ENCODE results near the gene CASS4.

CASS4 gene

GRCh38 chr20:56373942-56374341 is 38.1 kb upstream of the CASS4 start:
- Histone ChIP-seq H3K4me1 (ENCODE audit: control insufficient read depth in 2 of 2, insufficient read depth in 1 of 2, low read depth in 1 of 2, low read length in 2 of 2) (no peaks in the 10 kb centered on the region), H3K9me3 (replicated peaks in 1 of 2; ENCODE audit: control insufficient read depth in 2 of 2, insufficient read depth in 1 of 2, low read depth in 1 of 2, low read length in 2 of 2) (no peaks in the 10 kb centered on the region), H3K79me1 (ENCODE audit: low read depth, low read length) (peaks cover 6% of the 10 kb centered on the region), H2BK12ac (ENCODE audit: low read length) (no peak overlapping the region), H3K27me3 (ENCODE audit: control insufficient read depth in 3 of 3, insufficient read depth in 3 of 3, low read depth in 1 of 3, low read length in 3 of 3) (no peaks in the 10 kb centered on the region), H4K91ac (ENCODE audit: low read depth, low read length, poor library complexity) (no peak overlapping the region), H2BK5ac (ENCODE audit: low read length) (no peak overlapping the region), H4K8ac (ENCODE audit: low read depth, low read length) (no peak overlapping the region), H3K9ac (ENCODE audit: low read depth, low read length, poor library complexity) (no peak overlapping the region), H3K27ac (replicated peaks; ENCODE audit: low read length) (no peak overlapping the region), H2AK5ac (ENCODE audit: low read depth, low read length) (no peak overlapping the region), H3K23ac (ENCODE audit: low read depth, low read length, poor library complexity) (no peak overlapping the region), H2AFZ (ENCODE audit: low read length) (no peak overlapping the region), H3K36me3 (replicated peaks in 1 of 2; ENCODE audit: control insufficient read depth in 2 of 2, insufficient read depth in 2 of 2, low read length in 2 of 2) (peaks cover 38 to 97% of the 10 kb centered on the region in 2 donors), H2BK15ac (ENCODE audit: low read length) (no peak overlapping the region), H3K4me3 (ENCODE audit: low read length in 2 of 2) (no peak overlapping the region), H3K4ac (ENCODE audit: low read length) (no peak overlapping the region), H3K18ac (ENCODE audit: low read length) (no peak overlapping the region), H2BK120ac (ENCODE audit: low read depth, low read length) (no peak overlapping the region), H3K4me2 (ENCODE audit: insufficient read depth, low read length, poor library complexity, severe bottlenecking) (no peak overlapping the region), H3K14ac (ENCODE audit: low read length) (no peak overlapping the region)
- no peak for DNase-seq (ENCODE audit: low spot score)
- WGBS, 2 donors (ENCODE audit: extremely low coverage in 2 of 2, insufficient read length in 2 of 2, insufficient replicate concordance in 1 of 2), result no CpG with 5 or more reads among the region's 1 CpG

DNA sequence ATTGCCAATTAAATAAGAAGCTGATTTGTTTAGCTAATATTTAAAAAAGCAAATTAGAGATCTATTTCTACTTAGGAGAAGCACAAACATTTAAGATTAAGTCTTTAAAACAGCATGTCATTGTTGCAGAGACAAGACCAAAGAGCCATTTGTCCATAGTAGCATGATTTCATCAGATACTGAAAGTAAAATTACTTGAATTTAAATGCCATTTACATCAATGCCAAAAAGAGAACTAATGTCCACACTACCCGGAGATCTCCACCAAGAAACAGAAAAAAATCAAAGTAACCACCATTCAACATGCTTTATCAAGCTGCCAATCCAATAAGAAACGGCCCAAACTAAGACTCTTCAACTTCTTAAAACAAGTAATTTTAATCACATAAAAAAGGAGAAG is 35.7 kb upstream of the CASS4 start:
- Histone ChIP-seq H4K91ac (ENCODE audit: low read depth, low read length, poor library complexity) (no peak overlapping the region), H2BK5ac (ENCODE audit: low read length) (no peak overlapping the region), H2BK15ac (ENCODE audit: low read length) (no peak overlapping the region), H3K27me3 (ENCODE audit: control insufficient read depth in 3 of 3, insufficient read depth in 3 of 3, low read depth in 1 of 3, low read length in 3 of 3) (no peaks in the 10 kb centered on the region), H3K36me3 (replicated peaks in 1 of 2; ENCODE audit: control insufficient read depth in 2 of 2, insufficient read depth in 2 of 2, low read length in 2 of 2) (peaks cover 30 to 97% of the 10 kb centered on the region in 2 donors), H3K4me3 (ENCODE audit: low read length in 2 of 2) (no peak overlapping the region), H2AK5ac (ENCODE audit: low read depth, low read length) (no peak overlapping the region), H3K27ac (replicated peaks; ENCODE audit: low read length) (no peak overlapping the region), H3K4me2 (ENCODE audit: insufficient read depth, low read length, poor library complexity, severe bottlenecking) (no peak overlapping the region), H4K8ac (ENCODE audit: low read depth, low read length) (no peak overlapping the region), H3K9me3 (replicated peaks in 1 of 2; ENCODE audit: control insufficient read depth in 2 of 2, insufficient read depth in 1 of 2, low read depth in 1 of 2, low read length in 2 of 2) (no peaks in the 10 kb centered on the region), H3K23ac (ENCODE audit: low read depth, low read length, poor library complexity) (no peak overlapping the region), H2BK12ac (ENCODE audit: low read length) (no peak overlapping the region), H3K18ac (ENCODE audit: low read length) (no peak overlapping the region), H2BK120ac (ENCODE audit: low read depth, low read length) (no peak overlapping the region), H3K4me1 (ENCODE audit: control insufficient read depth in 2 of 2, insufficient read depth in 1 of 2, low read depth in 1 of 2, low read length in 2 of 2) (no peaks in the 10 kb centered on the region), H3K14ac (ENCODE audit: low read length) (no peak overlapping the region), H3K4ac (ENCODE audit: low read length) (no peak overlapping the region), H3K79me1 (ENCODE audit: low read depth, low read length) (peaks cover 6% of the 10 kb centered on the region), H3K9ac (ENCODE audit: low read depth, low read length, poor library complexity) (no peak overlapping the region), H2AFZ (ENCODE audit: low read length) (no peak overlapping the region)
- WGBS, 2 donors (ENCODE audit: extremely low coverage in 2 of 2, insufficient read length in 2 of 2, insufficient replicate concordance in 1 of 2), result no CpG with 5 or more reads among the region's 2 CpGs
- DNase-seq (ENCODE audit: low spot score), result no peak

GRCh38 chr20:56378386-56378785 is 33.7 kb upstream of the CASS4 start:
- no peaks in the 10 kb centered on the region for H3K9me3 ChIP-seq (replicated peaks in 1 of 2; ENCODE audit: control insufficient read depth in 2 of 2, insufficient read depth in 1 of 2, low read depth in 1 of 2, low read length in 2 of 2)

GRCh38 chr20:56380375-56380774 is 31.7 kb upstream of the CASS4 start:
- Histone ChIP-seq H3K4me3 (ENCODE audit: low read length in 2 of 2) (no peak overlapping the region), H2AK5ac (ENCODE audit: low read depth, low read length) (no peak overlapping the region), H3K23ac (ENCODE audit: low read depth, low read length, poor library complexity) (no peak overlapping the region), H4K91ac (ENCODE audit: low read depth, low read length, poor library complexity) (no peak overlapping the region), H2AFZ (ENCODE audit: low read length) (no peak overlapping the region), H3K9me3 (replicated peaks in 1 of 2; ENCODE audit: control insufficient read depth in 2 of 2, insufficient read depth in 1 of 2, low read depth in 1 of 2, low read length in 2 of 2) (no peaks in the 10 kb centered on the region), H3K79me1 (ENCODE audit: low read depth, low read length) (peaks cover 3% of the 10 kb centered on the region), H3K4ac (ENCODE audit: low read length) (no peak overlapping the region), H3K36me3 (replicated peaks in 1 of 2; ENCODE audit: control insufficient read depth in 2 of 2, insufficient read depth in 2 of 2, low read length in 2 of 2) (peaks cover 32 to 98% of the 10 kb centered on the region in 2 donors), H3K18ac (ENCODE audit: low read length) (no peak overlapping the region), H3K27me3 (ENCODE audit: control insufficient read depth in 3 of 3, insufficient read depth in 3 of 3, low read depth in 1 of 3, low read length in 3 of 3) (no peaks in the 10 kb centered on the region), H2BK15ac (ENCODE audit: low read length) (no peak overlapping the region), H4K8ac (ENCODE audit: low read depth, low read length) (no peak overlapping the region), H3K9ac (ENCODE audit: low read depth, low read length, poor library complexity) (no peak overlapping the region), H2BK120ac (ENCODE audit: low read depth, low read length) (no peak overlapping the region), H2BK12ac (ENCODE audit: low read length) (no peak overlapping the region), H3K27ac (replicated peaks; ENCODE audit: low read length) (no peak overlapping the region), H2BK5ac (ENCODE audit: low read length) (no peak overlapping the region), H3K4me1 (ENCODE audit: control insufficient read depth in 2 of 2, insufficient read depth in 1 of 2, low read depth in 1 of 2, low read length in 2 of 2) (no peaks in the 10 kb centered on the region), H3K4me2 (ENCODE audit: insufficient read depth, low read length, poor library complexity, severe bottlenecking) (no peak overlapping the region), H3K14ac (ENCODE audit: low read length) (no peak overlapping the region)
- DNase-seq (ENCODE audit: low spot score), result no peak
- WGBS, 2 donors (ENCODE audit: extremely low coverage in 2 of 2, insufficient read length in 2 of 2, insufficient replicate concordance in 1 of 2), result no CpG with 5 or more reads among the region's 1 CpG

More at GRCh38 chr20:56378386-56378785, 33.7 kb upstream of the CASS4 start:
- H2AFZ ChIP-seq (ENCODE audit: low read length), result no peak overlapping the region
- no peak overlapping the region for H2AK5ac ChIP-seq (ENCODE audit: low read depth, low read length)
- WGBS, 2 donors (ENCODE audit: extremely low coverage in 2 of 2, insufficient read length in 2 of 2, insufficient replicate concordance in 1 of 2), result no CpG with 5 or more reads among the region's 3 CpGs
- peaks cover 3% of the 10 kb centered on the region for H3K79me1 ChIP-seq (ENCODE audit: low read depth, low read length)
- no peak overlapping the region for H3K4ac ChIP-seq (ENCODE audit: low read length)
- no peak overlapping the region for H3K27ac ChIP-seq (replicated peaks; ENCODE audit: low read length)
- no peak overlapping the region for H3K4me3 ChIP-seq (ENCODE audit: low read length in 2 of 2)
- H2BK120ac ChIP-seq (ENCODE audit: low read depth, low read length), result no peak overlapping the region
- no peak for DNase-seq (ENCODE audit: low spot score)
- H3K36me3 ChIP-seq (replicated peaks in 1 of 2; ENCODE audit: control insufficient read depth in 2 of 2, insufficient read depth in 2 of 2, low read length in 2 of 2), result peaks cover 25 to 97% of the 10 kb centered on the region in 2 donors
- H3K14ac ChIP-seq (ENCODE audit: low read length), result no peak overlapping the region
- H2BK12ac ChIP-seq (ENCODE audit: low read length), result no peak overlapping the region
- no peak overlapping the region for H3K4me2 ChIP-seq (ENCODE audit: insufficient read depth, low read length, poor library complexity, severe bottlenecking)
- no peak overlapping the region for H3K9ac ChIP-seq (ENCODE audit: low read depth, low read length, poor library complexity)
- no peaks in the 10 kb centered on the region for H3K27me3 ChIP-seq (ENCODE audit: control insufficient read depth in 3 of 3, insufficient read depth in 3 of 3, low read depth in 1 of 3, low read length in 3 of 3)
- no peak overlapping the region for H4K91ac ChIP-seq (ENCODE audit: low read depth, low read length, poor library complexity)
- H3K4me1 ChIP-seq (ENCODE audit: control insufficient read depth in 2 of 2, insufficient read depth in 1 of 2, low read depth in 1 of 2, low read length in 2 of 2), result no peaks in the 10 kb centered on the region
- no peak overlapping the region for H2BK15ac ChIP-seq (ENCODE audit: low read length)
- no peak overlapping the region for H4K8ac ChIP-seq (ENCODE audit: low read depth, low read length)
- no peak overlapping the region for H2BK5ac ChIP-seq (ENCODE audit: low read length)
- H3K23ac ChIP-seq (ENCODE audit: low read depth, low read length, poor library complexity), result no peak overlapping the region
- H3K18ac ChIP-seq (ENCODE audit: low read length), result no peak overlapping the region
